Left kidney (tissue), 2 donors: ENCODE results near the gene VCAM1. TPM values are rescaled to one million over a fixed set of nuclear protein-coding genes. Genes with fewer than 3 reads are reported as not detected.
"Not testable (repeated sequence)": the region's sequence is repeated elsewhere in the genome, so short reads cannot be mapped to it uniquely, and the experiment has no call there.

Experiments used
- DNase-seq: peaks from one replicate; pipeline ENCODE4 v3.0.0-alpha.2; 2013
- polyA plus RNA-seq: library from polyadenylated mRNA; unstranded; fragments of 120-200 nt; gene quantifications from one replicate; pipeline ENCODE4 v1.2.1, GENCODE V29; 2013; ENCODE audit not compliant: insufficient read length

Gene VCAM1
- polyA plus RNA-seq, 1 donor: 44.6 TPM

DNA sequence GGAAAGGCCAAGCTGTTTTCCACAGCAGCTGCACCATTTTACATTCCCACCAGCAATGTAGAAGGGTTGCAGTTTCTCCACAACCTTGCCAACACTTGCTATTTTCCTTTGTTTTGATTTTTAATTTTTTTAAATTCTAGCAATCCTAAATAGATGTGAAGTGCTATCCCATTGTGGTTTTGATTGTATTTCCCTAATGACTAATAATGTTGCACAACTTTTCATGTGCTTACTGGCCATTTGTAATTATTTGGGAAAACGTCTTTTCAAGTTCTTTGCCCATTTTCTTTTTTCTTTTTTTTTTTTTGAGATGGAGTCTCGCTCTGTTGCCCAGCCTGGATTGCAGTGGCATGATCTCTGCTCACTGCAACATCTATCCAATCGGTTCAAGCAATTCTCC, 53.9 kb downstream of the VCAM1 start:
- no peak for DNase-seq

DNA sequence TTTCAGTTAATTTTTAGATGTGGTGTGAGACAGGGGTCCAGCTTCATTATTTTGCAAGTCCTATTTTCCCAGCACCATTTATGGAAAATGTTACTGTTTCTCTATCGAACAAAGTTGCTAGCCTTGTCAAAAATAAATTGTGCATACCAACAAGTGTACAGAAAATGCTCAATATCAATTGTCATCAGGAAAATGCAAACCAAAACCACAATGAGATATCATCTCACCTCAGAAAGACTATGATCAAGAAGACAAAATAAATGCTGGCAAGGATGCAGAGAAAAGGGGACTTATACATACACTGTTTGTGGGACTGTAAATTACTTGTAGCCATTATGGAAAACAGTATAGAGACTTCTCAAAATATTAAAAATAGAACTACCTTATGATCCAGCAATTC, 54.8 kb downstream of the VCAM1 start:
- DNase-seq: no peak

DNA sequence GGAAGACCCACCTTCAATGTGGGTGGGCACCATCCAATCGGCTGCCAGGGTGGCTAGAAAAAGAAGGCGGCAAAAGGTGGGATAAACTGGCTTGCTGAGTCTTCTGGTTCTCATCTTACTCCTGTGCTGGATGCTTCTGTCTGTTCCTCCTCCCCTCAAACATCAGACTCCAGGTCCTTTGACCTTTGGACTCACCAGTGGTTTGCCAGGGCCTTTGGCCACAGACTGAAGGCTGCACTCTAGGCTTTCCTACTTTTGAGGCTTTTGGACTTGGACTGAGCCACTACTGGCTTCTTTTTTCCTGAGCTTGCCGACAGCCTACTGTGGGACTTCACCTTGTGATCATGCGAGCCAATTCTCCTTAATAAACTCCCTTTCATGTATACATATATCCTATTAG, 55.9 kb downstream of the VCAM1 start:
- no peak for DNase-seq

DNA sequence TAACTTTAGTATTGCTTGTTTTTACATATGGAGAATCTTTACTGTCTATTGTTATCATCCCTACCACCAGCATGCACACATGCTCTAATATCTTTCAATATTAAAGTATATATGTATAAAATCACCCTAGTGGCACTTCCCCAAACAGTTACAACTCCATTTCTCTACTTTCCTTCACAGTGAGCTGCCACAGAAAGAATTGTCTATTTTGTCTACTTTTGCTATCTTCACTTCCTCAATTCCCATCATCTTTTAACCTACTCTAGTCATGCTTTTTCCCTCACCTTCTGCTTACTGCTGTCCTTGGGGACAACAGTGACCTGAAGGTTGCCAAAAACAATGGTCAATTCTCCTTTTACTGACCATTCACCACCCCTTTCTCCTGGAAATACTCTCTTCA, 59.2 kb downstream of the VCAM1 start:
- no peak for DNase-seq

DNA sequence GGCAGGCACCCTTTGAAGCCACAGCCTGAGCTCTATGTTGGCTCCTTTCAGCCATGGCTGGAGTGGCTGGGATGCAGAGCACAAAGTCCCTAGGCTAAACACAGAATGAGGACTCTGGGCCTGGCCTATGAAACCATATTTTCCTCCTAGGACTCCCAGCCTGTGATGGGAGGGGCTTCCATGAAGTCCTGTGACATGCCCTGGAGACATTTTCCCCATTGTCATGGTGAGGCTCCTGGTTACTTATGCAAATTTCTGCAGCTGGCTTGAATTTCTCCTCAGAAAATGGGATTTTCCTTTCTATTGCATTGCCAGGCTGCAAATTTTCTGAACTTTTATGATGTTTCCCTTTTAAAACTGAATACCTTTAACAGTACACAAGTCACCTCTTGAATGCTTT, 61.3 kb downstream of the VCAM1 start:
- DNase-seq: no peak

DNA sequence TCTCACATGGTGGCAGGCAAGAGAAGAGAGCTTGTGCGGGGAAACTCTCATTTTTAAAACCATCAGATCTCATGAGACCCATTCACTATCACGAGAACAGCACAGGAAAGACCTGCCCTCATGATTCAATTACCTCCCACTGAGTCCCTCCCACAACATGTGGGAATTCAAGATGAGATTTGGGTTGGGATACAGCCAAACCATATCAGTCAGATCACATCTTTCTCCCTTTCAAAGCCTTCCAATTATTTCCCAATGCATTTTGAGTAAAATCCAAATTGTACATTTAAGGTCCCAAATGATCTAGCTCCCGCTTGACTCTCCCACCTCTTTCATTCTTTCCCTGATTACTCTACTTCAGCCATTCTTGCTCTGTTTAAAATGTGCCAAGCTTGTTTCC, 62.2 kb downstream of the VCAM1 start:
- not testable (repeated sequence) for DNase-seq

DNA sequence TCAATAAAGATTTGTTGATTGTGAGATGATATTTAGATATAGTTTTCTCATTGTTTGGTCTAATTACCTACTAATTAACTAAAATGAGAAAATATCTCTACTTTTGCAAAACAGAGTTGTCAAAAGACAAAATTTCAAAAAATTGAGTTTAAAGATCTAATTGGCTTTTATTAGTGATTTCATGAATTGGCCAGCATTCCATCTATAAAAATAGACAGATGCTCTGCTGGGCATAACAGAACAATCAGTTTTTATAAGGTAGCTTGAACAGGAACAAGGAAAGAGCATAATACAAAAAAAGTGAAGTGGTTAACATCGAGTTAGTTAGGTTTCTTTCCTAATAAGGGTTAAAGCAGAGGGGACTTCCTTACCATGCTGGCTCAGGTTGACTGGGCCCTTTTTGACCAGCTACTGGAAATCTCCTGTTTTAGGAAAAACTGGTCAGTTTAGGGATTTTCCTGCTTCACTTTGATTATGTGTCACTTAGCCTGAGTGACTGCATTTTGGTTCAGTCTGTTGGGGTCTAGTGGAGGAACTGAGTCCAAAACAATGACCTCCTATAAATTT, 63.0 kb downstream of the VCAM1 start:
- no peak for DNase-seq

DNA sequence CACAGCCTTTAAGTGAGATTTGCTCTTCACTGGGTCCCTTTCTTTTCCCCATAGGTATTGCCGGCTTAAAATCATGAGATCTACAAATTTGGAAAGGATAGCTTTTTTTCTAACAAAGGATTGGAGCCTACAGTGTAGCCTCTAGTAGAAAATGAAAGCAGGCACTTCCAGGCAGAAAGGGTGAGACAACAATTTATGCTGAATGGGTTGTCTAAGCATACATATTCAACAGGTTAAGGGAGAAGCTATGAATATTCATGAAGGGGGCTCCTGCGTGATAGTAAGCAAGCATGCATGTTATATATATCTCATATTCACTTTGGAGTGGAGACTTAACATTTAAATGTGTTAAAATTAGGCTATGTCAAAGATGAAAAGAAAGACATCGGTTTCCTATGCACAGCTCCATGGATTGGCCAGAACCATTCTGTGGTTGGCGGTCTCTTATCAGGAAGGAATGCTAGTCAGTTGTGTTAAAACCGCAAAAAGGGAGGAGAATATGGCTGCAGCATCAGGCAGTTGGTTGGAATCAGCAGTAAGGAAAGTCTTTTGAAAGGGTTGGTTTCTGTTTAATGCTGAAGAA, 66.0 kb downstream of the VCAM1 start:
- DNase-seq: no peak

DNA sequence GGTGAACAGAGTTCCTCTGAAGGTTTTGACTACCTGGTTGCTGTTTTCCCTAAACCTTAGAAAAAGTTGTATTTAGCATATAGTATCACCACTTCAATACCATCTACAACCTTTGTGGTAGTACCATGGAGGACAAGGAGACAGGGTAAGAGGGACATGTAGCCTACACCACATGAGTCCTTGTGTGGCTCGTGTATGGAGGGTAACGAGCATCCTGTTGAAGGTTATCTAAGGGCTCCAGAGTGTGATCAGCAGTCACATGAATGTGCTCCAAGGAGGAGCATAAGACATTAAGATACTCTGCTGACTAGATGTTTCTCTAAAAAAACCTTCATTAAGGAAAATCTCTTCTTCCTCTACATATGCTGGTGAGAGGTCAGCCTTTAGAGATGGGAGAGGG, 67.3 kb downstream of the VCAM1 start:
- DNase-seq: no peak

Other genes with a start within 250 kb of the VCAM1 start
- 0.13 TPM for gene GPR88, start 181.6 kb upstream of the VCAM1 start, polyA plus RNA-seq
- gene EXTL2, start 175.1 kb downstream of the VCAM1 start, polyA plus RNA-seq: 74.6 TPM
- gene SLC30A7, start 176.3 kb downstream of the VCAM1 start, polyA plus RNA-seq: 24.1 TPM